Measurements from ENCODE around the gene UBA3. TPM values are rescaled to one million over a fixed set of nuclear protein-coding genes. Genes with fewer than 3 reads are reported as not detected.
A peak's percentile ranks its signal among the peaks of the same experiment; 100 is the strongest.

UBA3 gene
- total and polyA plus RNA-seq, 4 donors, result 32.2 to 59.7 (median 38.1) TPM

DNA sequence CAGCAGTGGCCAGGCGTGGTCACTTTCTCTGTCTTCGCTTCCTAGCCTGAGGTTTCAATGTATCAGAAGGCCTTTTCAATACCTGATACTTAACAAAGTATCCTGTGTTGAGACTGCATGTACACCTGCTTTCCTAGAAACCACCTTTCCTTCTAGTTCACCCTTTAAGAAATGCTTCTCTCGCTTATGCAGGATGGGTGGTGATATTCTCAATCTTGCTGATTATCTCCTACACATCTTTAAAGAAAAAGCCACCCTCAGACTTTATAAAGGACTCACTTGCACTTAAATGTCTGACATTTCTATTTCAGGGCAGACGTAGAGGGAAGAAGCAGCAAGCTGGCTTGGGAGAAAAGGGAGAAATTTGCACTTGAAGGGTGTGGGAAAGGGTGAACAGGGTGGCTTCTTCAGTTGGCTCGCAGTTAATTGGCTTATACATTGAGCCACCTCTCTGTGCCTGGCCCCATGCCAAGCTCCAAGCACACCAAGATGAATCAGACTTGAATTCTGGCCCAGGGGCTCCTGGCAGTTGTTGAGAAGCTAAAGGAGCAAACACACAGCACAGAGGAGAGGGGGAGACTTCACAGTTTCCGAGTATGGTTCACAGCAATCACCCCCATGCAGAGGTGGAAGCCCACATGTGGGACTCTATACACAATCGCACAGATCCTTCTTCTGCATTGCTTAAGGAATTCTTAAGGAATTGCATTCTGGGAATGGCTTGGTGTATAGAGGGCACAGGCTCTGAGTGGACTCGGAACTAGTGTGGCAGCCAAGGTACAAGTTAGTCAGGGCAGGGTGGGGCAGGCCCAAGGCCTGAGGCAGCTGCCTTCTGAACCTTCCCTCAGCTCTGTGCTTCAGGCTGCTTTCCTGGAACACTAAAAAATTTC is 5.9 kb upstream of the UBA3 start:
- Histone ChIP-seq H3K27me3 (ENCODE audit: control insufficient read depth in 1 of 2, insufficient read depth in 2 of 2, low read length in 1 of 2) (no peaks in the 10 kb centered on the region), H3K9me3 (ENCODE audit: control insufficient read depth, low read length) (no peaks in the 10 kb centered on the region), H3K4me3 (ENCODE audit: low read length in 2 of 2) (peak overlapping the region; percentile 86 to 99), H3K27ac (ENCODE audit: low read depth in 1 of 2, low read length in 2 of 2) (peak overlapping the region; percentile 91 to 92), H3K36me3 (ENCODE audit: control insufficient read depth in 1 of 2, insufficient read depth in 2 of 2, low read length in 1 of 2) (no peaks in the 10 kb centered on the region), H3K4me1 (ENCODE audit: control insufficient read depth in 1 of 2, insufficient read depth in 2 of 2, low read length in 2 of 2) (peaks cover 6 to 7% of the 10 kb centered on the region in 2 donors)
- intact Hi-C loops (cut with DNase I), result loop anchor here in 1 of 2 donors (10.0 kb wide), 1 partner anchor 71 kb away; the partner anchor contains the start of gene EOGT
- 0% methylated on average over 8 of the region's 8 CpGs for WGBS, 2 donors
- ATAC-seq (ENCODE audit: low FRiP score) (peak; percentile 86), DNase-seq (peak; percentile 94)

- DNase-seq, result peak; percentile 66 to 79
- 0 to 1% methylated on average over 26 of the region's 26 CpGs for WGBS, 2 donors
- no peaks in the 10 kb centered on the region for H3K27me3 ChIP-seq (ENCODE audit: control insufficient read depth in 1 of 2, insufficient read depth in 2 of 2, low read length in 1 of 2)
- no peaks in the 10 kb centered on the region for H3K9me3 ChIP-seq (ENCODE audit: control insufficient read depth, low read length)
- ATAC-seq (ENCODE audit: low FRiP score), result peak; percentile 60
- H3K36me3 ChIP-seq (ENCODE audit: control insufficient read depth in 1 of 2, insufficient read depth in 2 of 2, low read length in 1 of 2), result no peaks in the 10 kb centered on the region
- H3K27ac ChIP-seq (ENCODE audit: low read depth in 1 of 2, low read length in 2 of 2), result peak overlapping the region; percentile 91 to 92
- intact Hi-C loops (cut with DNase I), result loop anchor here in 1 of 2 donors (10.0 kb wide), 1 partner anchor 70 kb away; the partner anchor contains the start of gene EOGT
- H3K4me3 ChIP-seq (ENCODE audit: low read length in 2 of 2), result peak overlapping the region; percentile 86 to 99
- peaks cover 4 to 6% of the 10 kb centered on the region in 2 donors for H3K4me1 ChIP-seq (ENCODE audit: control insufficient read depth in 1 of 2, insufficient read depth in 2 of 2, low read length in 2 of 2)
Observed at GRCh38 chr3:69085168-69085832, 5.1 kb upstream of the UBA3 start.

- peak within 1 kb of the TSS; percentile 91 to 92 for H3K27ac ChIP-seq (ENCODE audit: low read depth in 1 of 2, low read length in 2 of 2)
- H3K4me1 ChIP-seq (ENCODE audit: control insufficient read depth in 1 of 2, insufficient read depth in 2 of 2, low read length in 2 of 2), result peaks cover 3 to 7% of the 10 kb centered on the region in 2 donors
- H3K4me3 ChIP-seq (ENCODE audit: low read length in 2 of 2), result peak within 1 kb of the TSS; percentile 86 to 99
- H3K36me3 ChIP-seq (ENCODE audit: control insufficient read depth in 1 of 2, insufficient read depth in 2 of 2, low read length in 1 of 2), result no peaks in the 10 kb centered on the region
- no peaks in the 10 kb centered on the region for H3K27me3 ChIP-seq (ENCODE audit: control insufficient read depth in 1 of 2, insufficient read depth in 2 of 2, low read length in 1 of 2)
- intact Hi-C loops (cut with DNase I), result loop anchor here in 1 of 2 donors (10.0 kb wide), 1 partner anchor 70 kb away; the partner anchor contains the start of gene EOGT
- ATAC-seq (ENCODE audit: low FRiP score) (peak; percentile 86), DNase-seq (peak; percentile 97)
- 1% methylated on average over 32 of the region's 32 CpGs for WGBS, 2 donors
- no peaks in the 10 kb centered on the region for H3K9me3 ChIP-seq (ENCODE audit: control insufficient read depth, low read length)
Observed at GRCh38 chr3:69084326-69085167, 4.4 kb upstream of the UBA3 start, which contains the start of gene ARL6IP5. TSS of gene ARL6IP5 (plus strand) at chr3:69084937. CDS start at chr3:69085048, 111 bp downstream.

DNA sequence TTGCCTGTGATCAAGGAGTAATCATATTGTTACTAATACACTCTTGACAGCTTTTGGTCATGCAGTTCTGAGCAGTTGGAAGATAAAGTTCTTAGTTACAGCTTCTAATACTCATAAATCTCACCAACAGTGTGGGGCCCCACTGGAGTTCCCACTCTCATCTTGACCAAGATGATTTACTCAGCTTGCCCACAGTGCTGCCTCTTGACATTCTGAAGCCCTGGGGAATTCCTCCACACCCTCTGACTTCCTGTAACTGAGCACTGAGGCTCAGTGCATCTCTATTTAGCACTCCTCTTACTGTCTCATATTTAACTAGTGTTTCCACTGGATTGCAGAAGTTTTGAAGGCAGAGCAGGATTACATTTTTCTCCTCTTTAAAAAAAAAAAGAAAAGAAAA is 2.6 kb upstream of the UBA3 start:
- Histone ChIP-seq H3K36me3 (ENCODE audit: control insufficient read depth in 1 of 2, insufficient read depth in 2 of 2, low read length in 1 of 2) (no peaks in the 10 kb centered on the region), H3K4me1 (ENCODE audit: control insufficient read depth in 1 of 2, insufficient read depth in 2 of 2, low read length in 2 of 2) (peaks cover 4 to 7% of the 10 kb centered on the region in 2 donors), H3K9me3 (ENCODE audit: control insufficient read depth, low read length) (no peaks in the 10 kb centered on the region), H3K4me3 (ENCODE audit: low read length in 2 of 2) (no peak overlapping the region), H3K27ac (ENCODE audit: low read depth in 1 of 2, low read length in 2 of 2) (no peak overlapping the region), H3K27me3 (ENCODE audit: control insufficient read depth in 1 of 2, insufficient read depth in 2 of 2, low read length in 1 of 2) (no peaks in the 10 kb centered on the region)
- DNase-seq (peak in 1 of 2 donors; percentile 55), ATAC-seq (ENCODE audit: low FRiP score) (no peak)
- intact Hi-C loops (cut with DNase I), result loop anchor here in 1 of 2 donors (10.0 kb wide), 1 partner anchor 68 kb away; the partner anchor contains the start of gene EOGT

DNA sequence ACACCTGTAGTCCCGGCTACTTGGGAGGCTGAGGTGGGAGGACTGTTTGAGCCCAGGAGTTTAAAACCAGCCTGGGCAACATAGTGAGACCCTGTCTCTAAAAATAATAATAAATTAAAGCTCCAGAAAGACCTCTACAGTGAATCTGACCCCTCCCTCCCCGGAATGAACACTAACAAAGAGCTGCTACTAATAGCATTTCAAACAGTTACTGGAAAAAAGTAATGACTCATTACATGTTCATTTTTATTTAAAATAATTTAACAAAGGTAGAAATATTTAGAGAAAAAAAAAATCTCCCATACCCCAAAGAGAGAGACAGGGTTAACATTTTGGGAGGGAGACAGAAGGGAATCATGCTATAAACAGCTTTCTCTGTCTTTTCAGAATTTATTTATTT is 2.2 kb upstream of the UBA3 start:
- DNase-seq (no peak), ATAC-seq (ENCODE audit: low FRiP score) (no peak)
- H3K27ac ChIP-seq (ENCODE audit: low read depth in 1 of 2, low read length in 2 of 2), result no peak overlapping the region
- no peaks in the 10 kb centered on the region for H3K27me3 ChIP-seq (ENCODE audit: control insufficient read depth in 1 of 2, insufficient read depth in 2 of 2, low read length in 1 of 2)
- H3K4me1 ChIP-seq (ENCODE audit: control insufficient read depth in 1 of 2, insufficient read depth in 2 of 2, low read length in 2 of 2), result peaks cover 4 to 7% of the 10 kb centered on the region in 2 donors
- H3K36me3 ChIP-seq (ENCODE audit: control insufficient read depth in 1 of 2, insufficient read depth in 2 of 2, low read length in 1 of 2), result no peaks in the 10 kb centered on the region
- no peaks in the 10 kb centered on the region for H3K9me3 ChIP-seq (ENCODE audit: control insufficient read depth, low read length)
- H3K4me3 ChIP-seq (ENCODE audit: low read length in 2 of 2), result no peak overlapping the region
- 73 to 77% methylated on average over 2 of the region's 2 CpGs for WGBS, 2 donors
- intact Hi-C loops (cut with DNase I), result loop anchor here in 1 of 2 donors (10.0 kb wide), 1 partner anchor 68 kb away; the partner anchor contains the start of gene EOGT

GRCh38 chr3:69081583-69082262 is 1.6 kb upstream of the UBA3 start:
- H3K9me3 ChIP-seq (ENCODE audit: control insufficient read depth, low read length), result no peaks in the 10 kb centered on the region
- no peak for DNase-seq
- WGBS, 2 donors, result 71 to 74% methylated on average over 5 of the region's 5 CpGs
- H3K27me3 ChIP-seq (ENCODE audit: control insufficient read depth in 1 of 2, insufficient read depth in 2 of 2, low read length in 1 of 2), result no peaks in the 10 kb centered on the region
- no peaks in the 10 kb centered on the region for H3K36me3 ChIP-seq (ENCODE audit: control insufficient read depth in 1 of 2, insufficient read depth in 2 of 2, low read length in 1 of 2)
- H3K4me3 ChIP-seq (ENCODE audit: low read length in 2 of 2), result no peak overlapping the region
- intact Hi-C loops (cut with DNase I), result loop anchor here in 1 of 2 donors (2.0 to 10.0 kb wide), 2 partner anchors 29 to 67 kb away; partner anchors contain the start of genes EOGT and TMF1
- no peak for ATAC-seq (ENCODE audit: low FRiP score)
- peaks cover 4 to 7% of the 10 kb centered on the region in 2 donors for H3K4me1 ChIP-seq (ENCODE audit: control insufficient read depth in 1 of 2, insufficient read depth in 2 of 2, low read length in 2 of 2)
- no peak overlapping the region for H3K27ac ChIP-seq (ENCODE audit: low read depth in 1 of 2, low read length in 2 of 2)

DNA sequence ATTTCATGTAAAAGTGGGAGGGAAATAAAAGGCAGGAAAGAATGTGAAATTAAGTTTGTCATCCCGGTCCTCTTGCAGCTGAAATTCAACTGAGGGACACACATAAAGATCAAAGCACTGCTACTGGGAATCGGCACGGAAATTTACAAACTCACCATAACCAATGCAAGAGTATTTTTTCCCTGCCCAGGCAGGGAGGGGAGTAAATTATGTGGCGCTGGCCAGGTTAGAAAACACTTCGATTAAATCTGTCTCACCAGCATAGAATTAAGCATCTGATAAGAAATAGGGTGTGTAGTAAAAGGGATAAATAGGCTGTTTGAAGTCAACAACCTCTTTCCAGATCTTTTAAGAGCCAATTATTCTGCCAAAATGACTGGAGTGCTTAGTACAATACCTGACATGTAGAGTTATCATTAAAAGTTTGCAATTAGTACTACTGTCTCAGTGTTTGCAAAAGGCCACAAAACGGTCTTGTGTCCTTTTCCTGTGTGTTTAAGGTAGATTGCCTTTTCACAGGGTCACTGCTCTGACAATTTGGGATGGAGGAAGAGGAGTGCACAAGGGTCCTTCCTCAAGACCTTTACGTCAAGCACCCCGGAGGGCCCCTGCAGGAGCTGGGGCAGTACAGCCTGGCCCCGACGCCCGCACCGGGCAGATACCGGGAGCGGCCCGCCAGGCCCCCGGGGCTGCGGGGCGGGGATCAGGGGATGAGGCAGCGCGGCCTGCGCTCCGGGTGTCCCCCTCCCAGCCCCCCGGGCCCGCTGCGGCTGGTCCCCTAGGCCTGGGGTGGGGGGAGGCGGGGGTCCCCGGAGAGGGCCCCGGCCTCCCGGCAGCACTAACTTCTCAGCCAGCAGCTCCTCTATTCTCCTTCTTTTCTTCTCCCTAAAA is 651 bp downstream of the UBA3 start:
- Histone ChIP-seq H3K4me1 (ENCODE audit: control insufficient read depth in 1 of 2, insufficient read depth in 2 of 2, low read length in 2 of 2) (peaks cover 4 to 7% of the 10 kb centered on the region in 2 donors), H3K36me3 (ENCODE audit: control insufficient read depth in 1 of 2, insufficient read depth in 2 of 2, low read length in 1 of 2) (no peaks in the 10 kb centered on the region), H3K4me3 (ENCODE audit: low read length in 2 of 2) (peak overlapping the region; percentile 100), H3K27me3 (ENCODE audit: control insufficient read depth in 1 of 2, insufficient read depth in 2 of 2, low read length in 1 of 2) (no peaks in the 10 kb centered on the region), H3K9me3 (ENCODE audit: control insufficient read depth, low read length) (no peaks in the 10 kb centered on the region), H3K27ac (ENCODE audit: low read depth in 1 of 2, low read length in 2 of 2) (no peak overlapping the region)
- intact Hi-C loops (cut with DNase I), result loop anchor here in 1 of 2 donors (2.0 to 10.0 kb wide), 2 partner anchors 27 to 65 kb away; partner anchors contain the start of genes EOGT and TMF1
- peak in 1 of 2 donors; percentile 52 for DNase-seq
- ATAC-seq (ENCODE audit: low FRiP score), result peak; percentile 37
- WGBS, 2 donors, result 3% methylated on average over 24 to 29 of the region's 29 CpGs

Measured in aorta (tissue), 5 donors.